ENCODE results near the gene HIVEP2.

HIVEP2 gene

DNA sequence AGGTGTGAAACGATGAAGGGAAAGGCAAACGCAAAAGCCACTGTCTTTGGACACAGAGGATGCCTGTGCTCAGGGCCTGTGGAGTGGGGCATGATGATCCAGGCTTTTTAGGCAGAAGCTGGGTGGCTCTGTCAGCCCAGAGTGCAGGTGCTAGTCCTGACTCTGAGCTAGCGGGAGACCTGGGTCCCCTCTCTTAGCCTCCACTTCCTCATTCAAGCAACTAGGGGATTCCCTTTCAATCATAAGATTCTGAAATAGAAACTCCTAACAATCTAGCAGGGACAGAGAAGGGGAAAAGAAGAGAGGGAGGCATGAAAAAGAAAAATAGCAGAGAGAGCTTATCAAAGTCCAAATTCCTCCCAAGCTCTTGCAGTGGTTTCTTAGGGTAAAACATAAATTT lies 7.6 kb upstream of the HIVEP2 start:
- no peaks in the 10 kb centered on the region for H3K9me3 Mint-ChIP-seq
- ATAC-seq (no peak), DNase-seq (no peak)
- H3K27ac Mint-ChIP-seq = peak overlapping the region in 1 of 2 donors; percentile 23
- no peaks in the 10 kb centered on the region for H3K27me3 Mint-ChIP-seq
- peaks cover 29% of the 10 kb centered on the region for H3K4me1 Mint-ChIP-seq
- H3K4me3 Mint-ChIP-seq = peak overlapping the region in 1 of 2 donors; percentile 8

DNA sequence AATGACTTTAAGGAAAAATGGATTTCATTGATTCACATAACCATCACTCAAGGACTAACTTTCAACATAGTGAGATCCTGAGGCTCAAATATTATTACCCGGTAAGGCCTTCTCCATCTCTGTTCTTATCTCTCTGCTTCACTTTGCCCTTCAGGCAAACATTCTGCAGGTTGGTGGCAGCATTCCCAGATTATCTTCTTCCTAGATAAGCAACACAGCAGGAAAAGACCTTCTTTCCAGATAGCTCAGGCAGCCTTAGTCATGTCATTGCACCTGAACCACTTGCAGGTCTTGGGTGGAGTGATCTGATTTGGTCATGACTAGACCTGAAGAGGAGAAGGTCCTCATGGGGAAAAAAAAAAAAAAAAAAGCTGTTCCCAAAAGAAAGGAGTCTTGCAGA lies 5.3 kb upstream of the HIVEP2 start:
- no peaks in the 10 kb centered on the region for H3K27me3 Mint-ChIP-seq
- H3K27ac Mint-ChIP-seq = no peak overlapping the region

DNA sequence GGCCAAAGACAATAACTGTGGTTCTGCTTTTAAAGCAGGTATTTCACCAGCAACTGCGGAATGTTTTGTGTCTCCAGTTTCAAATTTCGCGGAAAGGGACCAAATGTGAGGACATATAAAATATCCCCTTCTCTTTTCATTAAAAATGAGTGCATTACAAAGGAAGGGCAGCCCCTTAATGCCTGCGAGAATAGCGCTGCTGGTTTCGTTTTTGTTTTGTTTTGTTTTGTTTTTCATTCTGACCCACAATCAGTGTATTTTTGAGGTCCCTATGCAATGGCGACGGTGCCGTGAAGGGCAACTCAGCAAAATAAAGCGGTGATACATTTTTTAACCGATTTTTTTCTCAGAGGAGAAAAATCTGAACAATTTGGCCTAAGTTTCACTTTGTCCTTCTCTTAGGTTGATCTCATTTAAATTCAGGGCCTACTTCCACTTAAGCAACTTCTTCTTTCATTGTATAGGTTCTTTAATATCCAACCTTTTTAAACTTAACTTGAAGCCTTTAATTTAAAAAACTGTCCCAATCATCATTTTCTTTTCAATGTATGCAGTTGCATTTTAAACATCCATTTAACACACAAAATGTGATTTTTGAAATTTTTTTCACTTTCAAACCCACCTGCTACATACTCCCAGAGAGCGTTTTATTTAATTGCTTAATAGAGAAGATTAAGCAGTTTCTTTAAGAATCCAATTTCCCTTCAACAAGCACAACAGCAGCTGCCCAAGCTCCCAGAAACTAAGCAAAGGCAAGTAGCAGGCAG lies 2.9 kb upstream of the HIVEP2 start:
- ATAC-seq (peak; percentile 3), DNase-seq (no peak)
- Mint-ChIP-seq H3K4me3 (peak overlapping the region; percentile 85 to 98), H3K9me3 (no peaks in the 10 kb centered on the region), H3K27ac (peak overlapping the region; percentile 96 to 98), H3K27me3 (no peaks in the 10 kb centered on the region), H3K4me1 (peaks cover 30% of the 10 kb centered on the region)

More for the DNA sequence above, 5.3 kb upstream of the HIVEP2 start:
- DNase-seq (no peak), ATAC-seq (no peak)
- no peak overlapping the region for H3K4me3 Mint-ChIP-seq
- H3K4me1 Mint-ChIP-seq = peaks cover 31% of the 10 kb centered on the region
- H3K9me3 Mint-ChIP-seq = no peaks in the 10 kb centered on the region

DNA sequence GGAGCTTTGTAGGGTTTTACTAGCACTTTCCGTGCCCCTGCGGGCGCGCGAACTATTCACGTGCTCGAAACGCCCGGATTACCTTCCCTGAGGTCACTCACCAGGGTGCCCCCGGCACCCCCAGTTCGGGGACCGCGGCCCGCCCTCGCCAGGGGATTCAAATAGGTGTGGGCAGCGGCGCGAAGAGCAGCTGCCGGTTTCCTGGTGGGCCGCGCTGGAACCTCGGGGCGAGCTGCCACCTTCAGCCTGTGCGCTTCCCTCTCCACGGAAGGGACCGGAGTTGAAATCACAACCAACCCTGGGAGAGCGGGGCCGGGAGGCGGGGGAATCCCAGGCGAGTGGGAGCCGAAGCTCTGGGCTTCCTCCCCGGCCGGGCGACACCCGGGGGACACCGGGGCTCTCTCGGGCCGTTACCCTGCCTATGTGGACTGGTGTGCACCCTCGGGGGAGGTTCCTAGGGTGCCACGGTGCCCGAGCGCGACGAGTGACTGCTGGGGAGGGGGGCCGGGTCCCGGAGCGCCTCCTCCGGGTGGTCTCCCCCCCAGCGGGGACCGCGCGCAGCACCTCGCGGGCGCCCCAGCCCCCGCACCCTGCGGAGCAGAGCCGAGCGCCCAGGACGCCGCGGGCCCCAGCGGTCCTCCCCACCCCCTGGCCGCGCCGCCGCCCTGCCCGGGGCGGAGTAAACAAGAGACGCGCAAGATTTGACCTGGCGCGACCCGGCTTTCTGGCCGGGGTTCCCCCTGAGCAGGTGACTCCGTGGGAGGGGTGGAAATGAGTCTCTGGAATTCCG lies 2.1 kb upstream of the HIVEP2 start:
- Mint-ChIP-seq H3K4me1 (peaks cover 30% of the 10 kb centered on the region), H3K27ac (peak overlapping the region; percentile 98 to 99), H3K27me3 (no peaks in the 10 kb centered on the region), H3K4me3 (peak overlapping the region; percentile 85 to 98), H3K9me3 (no peaks in the 10 kb centered on the region)
- ATAC-seq (peak; percentile 57), DNase-seq (peak; percentile 82 to 88)

DNA sequence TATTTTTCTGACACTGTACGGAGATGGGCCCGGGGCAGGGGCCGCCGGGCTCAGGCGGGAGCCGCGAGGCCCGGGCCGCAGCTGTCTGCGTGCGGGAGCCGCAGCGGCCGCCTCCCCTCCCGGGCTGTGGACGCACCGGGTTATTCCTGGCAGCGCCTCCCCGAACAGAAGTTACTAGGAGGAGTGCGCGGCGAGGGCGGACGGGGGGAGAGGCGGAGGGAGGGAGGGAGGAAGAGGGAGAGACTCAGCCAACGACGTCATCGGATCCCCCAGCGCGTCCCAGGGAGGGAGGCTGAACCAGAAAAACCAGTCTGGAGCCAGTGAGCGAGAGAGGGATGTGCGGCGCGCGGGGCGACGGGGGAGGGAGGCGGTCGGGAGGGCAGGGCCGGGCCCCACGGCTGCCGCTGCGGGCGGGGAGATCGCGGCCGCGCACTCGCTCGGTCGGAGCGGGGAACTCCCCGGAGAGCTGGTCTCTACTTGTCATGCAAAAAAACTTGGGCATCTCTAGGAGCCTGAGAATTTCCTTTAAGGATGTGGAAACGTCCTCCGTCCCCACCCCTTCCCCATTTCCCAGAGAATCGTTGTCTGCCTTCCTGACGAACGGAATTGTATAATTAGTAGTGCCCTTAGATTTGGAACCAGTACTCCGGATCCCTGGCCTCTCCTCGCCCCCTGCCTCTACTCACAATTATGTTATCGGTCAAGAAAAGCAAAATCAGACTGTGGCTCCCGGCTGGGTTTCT lies 1.4 kb upstream of the HIVEP2 start:
- Mint-ChIP-seq H3K4me3 (peak overlapping the region; percentile 84 to 98), H3K9me3 (no peaks in the 10 kb centered on the region), H3K27ac (peak overlapping the region; percentile 98 to 99), H3K27me3 (no peaks in the 10 kb centered on the region), H3K4me1 (peaks cover 37% of the 10 kb centered on the region)
- peak; percentile 49 for ATAC-seq
- DNase-seq = peak; percentile 81 to 93

DNA sequence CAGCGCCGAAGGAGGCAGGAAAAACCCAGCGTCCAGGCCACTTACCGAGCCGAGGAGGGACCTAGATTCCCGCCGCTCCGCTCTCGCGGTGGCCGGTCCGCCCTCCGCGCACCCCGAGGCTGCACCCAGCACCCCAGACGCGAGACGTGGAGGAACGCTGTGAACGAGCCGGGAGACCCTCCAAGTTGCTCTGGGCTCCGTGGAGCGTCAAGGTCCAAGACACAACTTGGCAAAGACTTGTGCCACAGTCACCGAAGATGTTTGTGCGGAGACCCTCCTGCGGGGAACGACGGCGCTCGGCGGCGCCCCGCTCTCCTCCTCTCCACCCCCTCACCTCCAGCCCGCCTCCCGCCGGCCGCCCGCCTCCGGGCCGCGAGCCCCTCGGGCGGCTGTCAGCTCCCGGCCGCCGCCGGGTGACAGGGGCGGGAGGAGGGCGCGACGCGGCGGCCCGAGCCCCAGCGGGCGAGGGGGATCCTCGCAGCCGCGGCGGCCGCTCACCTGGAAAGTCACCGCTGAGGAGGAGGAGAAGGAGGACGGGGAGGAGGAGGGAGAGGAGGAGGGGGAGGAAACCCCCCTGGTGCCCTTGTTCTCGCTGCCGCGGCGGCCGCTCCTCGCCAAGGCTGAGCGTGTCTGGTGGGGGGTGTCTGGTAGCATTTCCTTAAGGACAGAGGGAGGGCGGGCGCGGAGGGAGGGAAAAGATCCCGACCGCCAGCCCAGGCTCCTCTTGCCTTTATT lies 637 bp upstream of the HIVEP2 start:
- ATAC-seq = peak; percentile 15
- Mint-ChIP-seq H3K4me3 (peak overlapping the region; percentile 84 to 98), H3K9me3 (no peaks in the 10 kb centered on the region), H3K27me3 (no peaks in the 10 kb centered on the region), H3K4me1 (peaks cover 44% of the 10 kb centered on the region), H3K27ac (peak overlapping the region; percentile 95 to 96)
- DNase-seq = peak; percentile 79 to 80

DNA sequence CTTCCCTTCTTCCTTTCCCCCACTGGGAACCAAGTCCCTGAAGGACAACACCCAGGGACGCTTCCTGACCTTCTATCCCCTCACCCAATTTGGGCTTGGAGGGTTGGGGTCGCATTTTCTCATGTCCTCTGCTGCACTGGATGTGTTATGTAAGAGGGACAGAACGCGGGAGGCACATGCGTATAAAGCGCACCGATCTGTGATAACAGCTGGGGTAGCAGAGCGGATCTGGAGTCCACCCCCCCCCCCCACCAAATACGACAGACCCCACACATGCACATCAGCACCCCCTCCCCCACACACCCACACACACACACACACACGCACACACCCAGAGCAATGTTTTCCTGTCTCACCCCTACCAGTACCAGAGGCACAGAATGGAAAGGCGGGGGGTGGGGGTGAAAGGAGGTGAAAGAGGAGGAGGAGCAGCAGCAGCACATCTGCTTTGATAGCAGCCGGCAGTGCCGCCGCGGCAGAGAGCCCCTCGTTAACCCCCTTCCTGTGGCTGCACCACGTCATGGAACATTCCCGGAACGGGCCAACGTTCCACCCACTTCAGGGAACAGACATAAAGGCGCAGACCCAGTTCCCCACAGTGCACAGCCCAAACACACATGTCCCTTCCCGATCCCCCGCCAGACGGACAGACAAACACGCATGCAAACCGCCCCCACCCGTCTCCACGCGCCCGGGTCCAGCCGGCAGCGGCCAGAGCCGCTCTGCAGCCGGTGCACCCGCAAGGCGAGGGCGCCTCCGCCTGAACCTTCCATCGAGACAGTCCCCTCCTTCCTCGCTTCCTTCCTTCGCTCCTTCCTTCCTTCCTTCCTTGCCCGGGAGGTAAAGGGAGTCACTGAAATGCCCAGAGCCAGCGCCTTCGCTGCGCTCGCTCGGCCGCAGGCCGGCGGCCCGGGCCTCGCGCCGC lies 590 bp downstream of the HIVEP2 start:
- ATAC-seq (peak; percentile 64), DNase-seq (peak; percentile 92 to 97)
- Mint-ChIP-seq H3K27me3 (no peaks in the 10 kb centered on the region), H3K9me3 (no peaks in the 10 kb centered on the region), H3K4me1 (peaks cover 52% of the 10 kb centered on the region), H3K4me3 (peak overlapping the region; percentile 84 to 98), H3K27ac (peak overlapping the region; percentile 100)

DNA sequence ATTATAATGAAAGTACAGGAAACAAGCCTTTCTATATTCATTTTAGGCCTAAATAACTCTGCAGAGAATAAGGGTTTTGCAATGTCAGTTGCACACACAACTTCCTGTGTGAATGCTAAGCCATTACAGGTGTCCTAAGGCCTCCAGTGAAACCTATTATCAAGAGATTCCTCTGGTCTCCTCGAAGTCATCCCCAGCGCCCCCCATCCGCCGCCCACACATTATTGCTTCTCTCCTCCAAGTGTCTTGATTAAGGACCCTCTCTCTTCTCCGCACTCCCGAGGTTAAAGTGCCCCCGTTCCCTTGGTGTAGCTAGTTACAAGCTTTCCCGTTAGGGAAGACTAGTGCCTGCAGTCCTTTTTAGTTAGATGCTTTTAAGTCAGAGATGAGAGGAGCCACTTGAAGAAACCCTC lies 1.3 kb downstream of the HIVEP2 start:
- H3K27me3 Mint-ChIP-seq = no peaks in the 10 kb centered on the region
- no peaks in the 10 kb centered on the region for H3K9me3 Mint-ChIP-seq
- peak overlapping the region; percentile 100 for H3K27ac Mint-ChIP-seq
- ATAC-seq = no peak
- H3K4me1 Mint-ChIP-seq = peaks cover 59% of the 10 kb centered on the region
- peak overlapping the region; percentile 84 to 98 for H3K4me3 Mint-ChIP-seq
- peak; percentile 57 to 67 for DNase-seq

DNA sequence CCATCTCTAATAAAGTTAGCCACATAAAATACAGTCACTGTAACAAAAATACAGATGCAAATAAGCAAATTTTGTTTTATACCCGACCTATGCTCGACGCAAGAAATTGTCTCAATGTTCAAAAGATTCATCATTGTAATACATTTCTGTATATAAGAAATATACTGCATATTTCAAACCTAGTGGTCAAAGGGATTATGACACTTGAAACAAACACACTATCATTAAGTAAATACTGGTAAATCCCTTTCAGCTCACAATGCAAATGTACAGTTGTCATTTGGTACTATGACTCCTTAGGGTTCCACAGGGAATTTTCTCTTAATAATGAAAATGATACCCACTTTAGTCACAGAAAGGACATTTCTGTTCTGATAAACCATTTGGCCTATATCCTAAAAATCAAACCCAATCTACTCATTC lies 2.2 kb downstream of the HIVEP2 start:
- Mint-ChIP-seq H3K27ac (peak overlapping the region; percentile 100), H3K4me3 (peak overlapping the region; percentile 84 to 98), H3K4me1 (peaks cover 61% of the 10 kb centered on the region), H3K27me3 (no peaks in the 10 kb centered on the region), H3K9me3 (no peaks in the 10 kb centered on the region)
- DNase-seq (no peak), ATAC-seq (no peak)

DNA sequence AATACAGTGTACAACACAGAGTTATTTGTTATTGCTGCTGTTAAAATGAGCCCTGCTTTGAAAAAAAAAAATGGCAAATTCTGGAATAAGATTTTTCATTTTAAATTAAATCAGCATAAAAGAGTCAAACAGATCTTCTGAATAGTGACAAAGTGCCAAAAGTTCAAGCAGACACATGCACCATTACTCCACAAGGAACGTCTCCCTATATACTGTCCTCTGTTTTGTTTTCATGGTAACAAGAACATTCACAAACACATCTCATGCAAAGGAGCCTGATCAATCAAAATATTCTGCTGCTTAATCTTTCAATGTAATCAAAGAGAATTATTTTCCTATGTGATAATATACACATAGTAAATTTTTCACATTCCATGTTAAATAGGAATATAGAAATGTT lies 2.7 kb downstream of the HIVEP2 start:
- peak overlapping the region; percentile 84 to 98 for H3K4me3 Mint-ChIP-seq

DNA sequence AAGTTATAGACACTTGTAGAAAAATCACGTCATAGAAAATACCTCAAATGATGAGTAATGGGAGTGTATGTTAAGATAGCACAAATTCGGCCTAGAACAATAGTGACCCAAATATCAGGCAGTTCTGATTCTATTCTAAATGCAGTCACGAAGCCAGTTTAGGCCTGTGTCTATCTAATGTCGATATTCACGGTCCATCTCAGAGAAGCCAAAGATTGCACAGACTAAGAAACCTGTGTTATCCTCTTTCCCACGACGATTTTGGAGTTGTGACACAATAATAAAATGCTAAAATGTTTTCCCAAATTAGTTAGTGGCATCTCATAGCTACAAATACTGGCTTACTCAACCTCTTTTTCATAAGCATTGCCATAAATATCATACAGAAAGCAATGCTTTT lies 4.0 kb downstream of the HIVEP2 start:
- H3K27ac Mint-ChIP-seq = peak overlapping the region; percentile 61 to 100
- H3K4me3 Mint-ChIP-seq = peak overlapping the region; percentile 84 to 98
- H3K4me1 Mint-ChIP-seq = peaks cover 68% of the 10 kb centered on the region
- H3K9me3 Mint-ChIP-seq = no peaks in the 10 kb centered on the region
- no peaks in the 10 kb centered on the region for H3K27me3 Mint-ChIP-seq
- ATAC-seq = no peak
- DNase-seq = no peak

More for the DNA sequence above, 2.7 kb downstream of the HIVEP2 start:
- no peaks in the 10 kb centered on the region for H3K9me3 Mint-ChIP-seq
- DNase-seq (no peak), ATAC-seq (no peak)
- H3K27me3 Mint-ChIP-seq = no peaks in the 10 kb centered on the region
- peak overlapping the region; percentile 100 for H3K27ac Mint-ChIP-seq
- H3K4me1 Mint-ChIP-seq = peaks cover 63% of the 10 kb centered on the region

DNA sequence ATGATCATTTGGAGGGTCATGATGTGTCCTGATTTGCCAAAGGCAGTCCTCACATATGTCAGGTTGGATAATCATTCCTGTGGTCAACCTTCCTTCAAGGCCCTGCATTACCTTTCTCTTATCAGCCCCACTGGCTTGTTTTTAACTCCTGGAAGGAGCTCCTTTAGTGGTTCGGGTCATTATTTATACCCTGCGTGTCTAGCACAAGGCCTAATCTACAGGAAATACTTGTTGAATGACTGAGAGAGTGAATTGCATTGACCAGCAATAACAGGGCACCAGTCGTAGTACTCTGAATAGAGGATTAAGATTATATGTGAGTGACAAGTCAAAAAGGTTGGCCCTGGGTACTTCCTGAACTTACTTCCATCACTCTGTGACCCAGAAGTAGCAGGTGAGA lies 4.5 kb downstream of the HIVEP2 start:
- no peak for ATAC-seq
- Mint-ChIP-seq H3K4me3 (peak overlapping the region; percentile 84 to 98), H3K27ac (peak overlapping the region; percentile 61 to 62), H3K27me3 (no peaks in the 10 kb centered on the region), H3K4me1 (peaks cover 74% of the 10 kb centered on the region), H3K9me3 (no peaks in the 10 kb centered on the region)
- no peak for DNase-seq

DNA sequence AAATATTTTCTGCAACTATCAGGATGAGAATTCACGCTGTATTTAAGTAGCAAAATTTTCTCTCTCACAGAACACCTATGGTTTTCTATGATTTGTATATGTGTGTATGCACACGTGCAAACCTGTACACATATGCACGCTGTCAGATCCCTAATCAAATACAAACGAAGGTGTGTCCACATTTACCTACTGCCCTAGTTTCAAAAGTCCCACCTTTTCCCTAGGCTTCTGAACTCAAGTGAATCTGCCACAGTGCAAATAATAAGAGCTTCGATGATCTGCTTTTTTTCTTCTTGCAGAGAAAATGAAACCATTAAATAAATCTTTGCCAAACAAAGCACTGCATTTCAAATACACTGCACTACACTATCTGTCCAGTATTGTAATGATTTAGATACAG lies 6.5 kb downstream of the HIVEP2 start:
- H3K27ac Mint-ChIP-seq = peak overlapping the region in 1 of 2 donors; percentile 34
- ATAC-seq = no peak
- H3K4me3 Mint-ChIP-seq = peak overlapping the region; percentile 68 to 75
- H3K4me1 Mint-ChIP-seq = peaks cover 88% of the 10 kb centered on the region
- DNase-seq = no peak
- no peaks in the 10 kb centered on the region for H3K27me3 Mint-ChIP-seq
- no peaks in the 10 kb centered on the region for H3K9me3 Mint-ChIP-seq

DNA sequence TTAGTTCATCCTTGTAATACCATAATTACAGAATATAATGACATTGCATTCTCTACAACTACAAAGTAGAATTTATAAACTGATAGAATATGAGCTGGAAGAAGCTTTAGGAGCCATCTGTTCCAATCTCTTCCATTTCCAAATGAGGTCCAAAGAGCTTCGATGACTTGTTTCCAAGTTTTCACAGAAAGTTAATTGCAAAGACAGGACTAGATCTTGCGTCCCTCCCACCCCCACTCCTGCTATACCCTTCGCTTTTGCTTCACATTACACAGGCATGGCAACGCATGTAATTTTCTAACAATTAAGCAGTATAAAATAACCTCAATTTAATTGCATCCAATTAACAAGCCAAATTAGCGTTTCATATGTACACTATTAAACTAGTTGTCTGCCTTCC lies 7.0 kb downstream of the HIVEP2 start:
- H3K4me1 Mint-ChIP-seq = peaks cover 89% of the 10 kb centered on the region
- H3K27ac Mint-ChIP-seq = no peak overlapping the region
- DNase-seq = no peak
- no peak for ATAC-seq
- no peaks in the 10 kb centered on the region for H3K27me3 Mint-ChIP-seq
- H3K4me3 Mint-ChIP-seq = peak overlapping the region in 1 of 2 donors; percentile 75
- H3K9me3 Mint-ChIP-seq = no peaks in the 10 kb centered on the region
